Activated gamma-delta T cell (primary cell): ENCODE measurements around the gene FFAR3.
"Not testable (repeated sequence)": the region's sequence is repeated elsewhere in the genome, so short reads cannot be mapped to it uniquely, and the experiment has no call there.

ENCODE experiments used
- DNase-seq: peaks from one replicate; lab custom pipeline; 2025; lab: John Stamatoyannopoulos, UW

The FFAR3 gene

GRCh38 chr19:35351411-35352176 is 6.7 kb upstream of the FFAR3 start:
- no peak for DNase-seq

GRCh38 chr19:35352177-35352447 is 6.1 kb upstream of the FFAR3 start:
- no peak for DNase-seq

GRCh38 chr19:35352448-35353304 is 5.6 kb upstream of the FFAR3 start:
- DNase-seq, result no peak

- no peak for DNase-seq
These were observed 4.6 kb upstream of the FFAR3 start for GRCh38 chr19:35353635-35354034.

GRCh38 chr19:35354898-35355297 is 3.4 kb upstream of the FFAR3 start:
- DNase-seq, result no peak

GRCh38 chr19:35355791-35356460 is 2.3 kb upstream of the FFAR3 start:
- DNase-seq, result no peak

- DNase-seq, result not testable (repeated sequence)
These were observed 574 bp downstream of the FFAR3 start for GRCh38 chr19:35358834-35359233.

- DNase-seq, result not testable (repeated sequence)
These were observed 1.1 kb downstream of the FFAR3 start for GRCh38 chr19:35359395-35359794.

GRCh38 chr19:35360081-35360480 is 1.8 kb downstream of the FFAR3 start:
- DNase-seq, result not testable (repeated sequence)

- no peak for DNase-seq
These were observed 2.7 kb downstream of the FFAR3 start for GRCh38 chr19:35360880-35361420.

- no peak for DNase-seq
These were observed 4.2 kb downstream of the FFAR3 start for GRCh38 chr19:35362261-35363000.

- DNase-seq, result no peak
These were observed 4.8 kb downstream of the FFAR3 start for GRCh38 chr19:35363001-35363590.

GRCh38 chr19:35363711-35364425 is 5.6 kb downstream of the FFAR3 start:
- no peak for DNase-seq

- DNase-seq, result no peak
These were observed 7.0 kb downstream of the FFAR3 start for GRCh38 chr19:35365303-35365702.

GRCh38 chr19:35368378-35368777 is 10.1 kb downstream of the FFAR3 start:
- DNase-seq, result no peak

- no peak for DNase-seq
These were observed 11.3 kb downstream of the FFAR3 start for GRCh38 chr19:35369522-35369921.

GRCh38 chr19:35370722-35371121 is 12.5 kb downstream of the FFAR3 start, which contains the start of gene GPR42:
TSS of gene GPR42 (plus strand) at chr19:35371068. CDS start at chr19:35371360, 292 bp downstream.
- DNase-seq, result no peak

GRCh38 chr19:35373492-35373891 is 15.2 kb downstream of the FFAR3 start:
- no peak for DNase-seq

GRCh38 chr19:35374031-35374430 is 15.8 kb downstream of the FFAR3 start:
- DNase-seq, result not testable (repeated sequence)

GRCh38 chr19:35375505-35376307 is 17.4 kb downstream of the FFAR3 start:
- no peak for DNase-seq
